ENCODE data around the gene ZNF407.

Gene ZNF407

DNA sequence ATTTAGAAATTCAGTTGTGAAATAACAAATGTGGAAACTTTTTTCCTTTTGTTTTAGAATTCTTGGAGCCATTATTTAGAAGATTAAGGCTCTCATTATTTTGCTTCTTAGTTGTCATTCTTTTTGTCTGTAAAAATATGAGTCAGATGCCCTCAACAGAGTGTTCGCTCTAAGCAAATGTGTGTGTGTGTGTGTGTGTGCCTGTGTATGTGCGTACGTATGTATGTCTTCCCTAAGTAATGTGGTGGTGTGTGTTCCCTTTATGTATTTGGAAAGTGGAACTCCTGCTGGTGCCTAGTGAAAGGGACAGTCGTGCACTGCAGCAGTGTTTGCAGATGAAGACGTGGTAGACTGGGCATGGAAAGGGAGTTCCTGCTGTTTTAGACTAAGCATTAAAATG, 27.5 kb downstream of the ZNF407 start:
- no peak for DNase-seq (ENCODE audit: low read depth in 3 of 3)

DNA sequence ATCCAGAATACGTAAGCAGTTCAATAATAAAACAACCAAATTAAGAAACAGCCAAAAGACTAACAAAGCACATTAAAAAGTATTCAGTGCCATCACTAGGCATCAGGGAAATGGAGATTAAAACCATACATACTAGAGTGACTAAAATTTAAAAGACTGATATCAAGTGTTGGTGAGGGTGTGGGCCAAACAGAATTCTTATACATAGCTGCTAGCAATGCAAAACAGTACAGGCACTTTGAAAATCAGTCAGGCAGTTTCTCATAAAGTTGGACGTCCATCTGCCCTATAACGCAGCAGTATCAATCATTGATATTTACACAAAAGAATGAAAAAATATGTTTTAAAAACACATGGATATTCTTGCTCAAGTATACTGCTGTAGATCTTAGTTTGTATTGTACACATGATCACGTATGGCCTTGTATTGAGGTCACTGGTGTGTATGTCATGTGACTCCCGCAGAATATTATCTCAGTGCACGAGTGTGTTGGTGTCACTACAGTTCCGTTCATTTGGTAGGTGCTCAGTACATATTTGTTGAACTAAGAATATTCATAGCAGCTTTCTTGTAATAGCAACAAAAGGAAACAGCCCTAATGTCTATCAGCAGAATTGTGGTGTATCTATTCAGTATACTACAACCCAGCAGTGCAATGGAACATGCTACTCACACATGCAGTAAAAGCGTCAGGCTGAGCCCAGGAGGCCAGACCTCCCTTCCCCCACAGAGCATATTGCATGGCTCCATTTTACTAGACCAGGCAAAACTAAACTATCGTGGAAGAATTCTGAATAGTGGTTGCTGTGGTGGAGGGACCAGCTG, 28.6 kb downstream of the ZNF407 start:
- DNase-seq (ENCODE audit: low read depth in 3 of 3) = no peak

DNA sequence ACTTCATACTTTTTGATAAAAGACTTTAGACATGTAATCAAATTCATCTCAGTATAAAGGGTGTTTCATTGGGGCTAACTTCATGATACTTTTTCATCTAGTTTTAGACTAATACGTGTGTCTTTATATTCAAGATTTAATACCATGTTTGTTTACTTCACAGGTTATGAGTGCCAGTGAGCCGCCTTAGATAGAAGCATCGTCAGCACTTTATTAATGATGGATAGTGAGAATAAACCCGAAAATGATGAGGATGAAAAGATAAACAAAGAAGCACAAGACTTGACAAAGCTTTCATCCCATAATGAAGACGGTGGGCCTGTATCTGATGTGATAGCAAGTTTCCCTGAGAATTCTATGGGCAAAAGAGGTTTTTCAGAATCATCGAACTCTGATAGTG, 33.1 kb downstream of the ZNF407 start:
- DNase-seq (ENCODE audit: low read depth in 3 of 3) = no peak

DNA sequence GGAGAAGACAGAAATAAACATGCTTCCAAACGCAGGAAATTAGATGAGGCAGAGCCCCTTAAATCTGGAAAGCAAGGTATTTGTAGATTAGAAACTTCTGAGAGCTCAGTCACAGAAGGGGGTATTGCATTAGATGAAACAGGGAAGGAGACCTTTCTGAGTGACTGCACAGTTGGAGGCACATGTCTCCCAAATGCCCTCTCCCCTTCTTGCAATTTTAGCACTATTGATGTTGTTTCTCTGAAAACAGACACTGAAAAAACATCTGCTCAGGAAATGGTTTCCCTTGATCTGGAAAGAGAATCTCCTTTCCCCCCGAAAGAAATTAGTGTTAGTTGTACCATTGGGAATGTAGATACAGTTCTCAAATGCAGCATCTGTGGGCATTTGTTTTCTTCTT, 33.5 kb downstream of the ZNF407 start:
- DNase-seq (ENCODE audit: low read depth in 3 of 3) = no peak

DNA sequence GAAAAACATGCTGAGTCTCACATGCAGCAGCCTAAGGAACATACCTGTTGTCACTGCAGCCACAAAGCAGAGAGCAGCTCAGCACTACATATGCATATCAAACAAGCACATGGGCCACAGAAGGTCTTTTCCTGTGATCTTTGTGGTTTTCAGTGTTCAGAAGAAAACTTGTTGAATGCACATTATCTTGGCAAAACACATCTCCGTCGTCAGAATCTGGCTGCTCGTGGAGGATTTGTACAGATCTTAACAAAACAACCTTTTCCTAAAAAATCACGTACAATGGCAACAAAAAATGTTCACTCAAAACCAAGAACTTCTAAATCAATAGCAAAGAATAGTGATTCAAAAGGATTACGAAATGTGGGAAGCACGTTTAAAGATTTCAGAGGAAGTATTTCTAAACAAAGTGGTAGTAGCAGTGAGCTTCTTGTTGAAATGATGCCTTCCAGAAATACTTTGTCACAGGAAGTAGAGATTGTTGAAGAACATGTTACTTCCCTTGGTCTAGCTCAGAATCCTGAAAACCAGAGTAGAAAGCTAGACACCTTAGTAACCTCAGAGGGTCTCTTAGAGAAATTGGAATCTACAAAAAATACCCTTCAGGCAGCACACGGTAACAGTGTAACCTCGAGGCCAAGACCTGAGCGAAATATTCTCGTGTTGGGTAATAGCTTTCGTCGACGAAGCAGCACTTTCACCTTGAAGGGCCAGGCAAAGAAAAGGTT, 34.1 kb downstream of the ZNF407 start:
- no peak for DNase-seq (ENCODE audit: low read depth in 3 of 3)

DNA sequence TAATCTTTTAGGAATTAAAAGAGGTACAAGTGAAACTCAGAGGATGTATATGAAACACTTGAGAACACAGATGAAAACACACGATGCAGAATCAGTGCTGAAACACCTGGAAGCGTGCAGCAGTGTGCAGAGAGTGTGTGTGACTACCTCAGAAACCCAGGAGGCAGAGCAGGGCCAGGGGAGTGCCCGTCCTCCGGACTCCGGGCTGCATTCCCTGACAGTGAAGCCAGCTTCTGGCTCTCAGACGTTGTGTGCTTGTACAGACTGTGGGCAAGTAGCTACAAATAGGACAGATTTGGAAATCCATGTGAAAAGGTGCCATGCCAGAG, 34.6 kb downstream of the ZNF407 start:
- no peak for DNase-seq (ENCODE audit: low read depth in 3 of 3)

DNA sequence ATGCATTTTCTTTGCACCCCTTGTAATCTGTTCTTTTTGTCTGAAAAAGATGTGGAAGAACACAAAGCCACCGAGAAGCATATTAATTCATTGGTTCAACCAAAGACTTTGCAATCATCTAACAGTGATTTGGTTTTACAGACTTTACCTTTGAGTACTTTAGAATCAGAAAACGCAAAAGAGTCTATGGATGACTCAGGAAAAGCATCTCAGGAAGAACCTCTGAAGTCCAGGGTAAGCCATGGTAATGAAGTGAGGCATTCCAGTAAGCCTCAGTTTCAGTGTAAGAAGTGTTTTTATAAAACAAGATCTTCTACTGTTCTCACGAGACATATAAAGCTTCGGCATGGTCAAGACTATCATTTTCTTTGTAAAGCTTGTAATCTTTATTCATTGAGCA, 35.2 kb downstream of the ZNF407 start:
- no peak for DNase-seq (ENCODE audit: low read depth in 3 of 3)

DNA sequence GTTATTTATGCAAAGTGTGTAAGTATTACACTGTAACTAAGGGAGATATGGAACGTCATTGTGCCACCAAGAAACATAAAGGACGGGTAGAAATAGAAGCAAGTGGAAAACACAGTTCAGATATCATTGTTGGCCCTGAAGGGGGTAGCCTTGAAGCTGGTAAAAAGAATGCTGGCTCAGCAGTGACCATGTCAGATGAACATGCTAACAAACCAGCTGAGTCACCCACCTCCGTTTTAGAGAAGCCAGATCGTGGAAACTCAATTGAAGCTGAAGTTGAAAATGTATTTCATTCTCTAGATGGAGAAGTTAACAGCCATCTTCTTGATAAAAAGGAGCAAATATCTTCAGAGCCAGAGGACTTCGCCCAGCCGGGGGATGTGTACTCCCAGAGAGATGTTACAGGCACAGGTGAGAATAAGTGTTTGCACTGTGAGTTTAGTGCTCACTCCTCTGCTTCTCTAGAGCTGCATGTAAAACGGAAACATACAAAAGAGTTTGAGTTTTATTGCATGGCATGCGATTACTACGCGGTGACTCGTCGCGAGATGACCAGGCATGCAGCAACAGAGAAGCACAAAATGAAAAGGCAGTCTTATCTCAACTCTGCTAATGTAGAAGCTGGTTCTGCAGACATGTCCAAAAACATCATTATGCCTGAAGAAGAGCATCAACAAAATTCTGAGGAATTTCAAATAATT, 36.1 kb downstream of the ZNF407 start:
- DNase-seq (ENCODE audit: low read depth in 3 of 3) = no peak

DNA sequence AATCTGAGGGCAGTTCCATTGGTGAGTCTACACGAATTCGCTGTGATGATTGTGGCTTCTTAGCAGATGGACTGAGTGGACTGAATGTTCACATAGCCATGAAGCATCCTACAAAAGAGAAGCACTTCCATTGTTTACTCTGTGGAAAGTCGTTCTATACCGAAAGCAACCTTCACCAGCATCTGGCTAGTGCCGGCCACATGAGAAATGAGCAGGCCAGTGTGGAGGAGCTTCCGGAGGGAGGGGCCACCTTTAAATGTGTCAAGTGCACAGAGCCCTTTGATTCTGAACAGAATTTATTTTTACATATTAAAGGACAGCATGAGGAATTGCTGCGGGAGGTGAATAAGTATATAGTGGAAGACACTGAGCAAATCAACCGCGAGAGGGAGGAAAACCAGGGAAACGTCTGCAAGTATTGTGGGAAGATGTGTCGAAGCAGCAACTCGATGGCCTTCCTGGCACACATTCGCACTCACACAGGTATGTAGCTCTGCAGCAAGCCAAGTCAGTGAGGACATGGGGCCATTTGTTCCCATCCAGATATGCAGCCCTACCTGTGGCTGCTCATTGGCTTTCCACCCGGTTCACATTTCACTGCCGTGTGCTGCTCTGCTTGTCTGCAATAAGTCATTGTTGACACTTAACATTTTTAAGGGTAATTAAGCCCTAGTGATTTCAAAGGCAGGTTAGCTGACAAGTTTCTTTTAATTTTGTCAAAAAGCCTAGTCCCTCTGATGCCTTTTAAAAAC, 37.7 kb downstream of the ZNF407 start:
- DNase-seq (ENCODE audit: low read depth in 3 of 3) = no peak

DNA sequence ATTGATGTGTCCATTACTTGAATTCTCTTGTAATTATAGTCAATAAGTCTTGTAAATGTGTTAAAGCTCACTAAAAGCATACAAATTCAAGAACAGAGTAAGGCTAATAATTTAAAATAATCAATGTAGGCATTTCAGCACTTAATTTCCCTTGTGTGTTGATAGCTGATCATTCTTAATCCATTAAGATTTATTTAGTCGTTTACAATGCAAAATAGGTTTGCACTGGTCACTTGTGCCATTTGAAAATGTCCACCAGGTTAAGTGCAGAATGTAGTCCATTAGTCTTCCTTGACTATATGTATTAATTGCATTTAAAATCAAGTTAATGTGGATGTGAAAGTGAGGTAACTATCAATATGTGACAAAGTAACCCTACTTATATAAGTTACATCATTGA, 39.4 kb downstream of the ZNF407 start:
- no peak for DNase-seq (ENCODE audit: low read depth in 3 of 3)

DNA sequence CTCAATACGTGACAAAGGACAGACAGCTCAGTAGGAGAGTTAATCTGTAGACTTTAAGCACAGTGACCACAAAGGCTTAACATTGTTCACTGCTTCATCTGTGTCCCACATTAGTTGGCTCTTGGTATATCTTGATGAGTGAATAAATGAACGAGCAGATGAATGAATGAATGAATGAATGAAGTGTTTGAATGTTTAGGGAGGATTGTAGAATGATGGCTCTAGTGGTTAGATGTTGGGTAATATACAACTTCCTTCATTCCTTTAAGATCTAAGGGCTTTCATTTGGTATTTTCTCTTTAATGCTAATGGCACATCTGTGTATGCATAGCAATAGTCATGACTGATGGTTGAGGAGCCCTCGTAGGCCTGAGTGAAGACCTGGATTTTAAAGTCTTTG, 40.5 kb downstream of the ZNF407 start:
- DNase-seq (ENCODE audit: low read depth in 3 of 3) = no peak

DNA sequence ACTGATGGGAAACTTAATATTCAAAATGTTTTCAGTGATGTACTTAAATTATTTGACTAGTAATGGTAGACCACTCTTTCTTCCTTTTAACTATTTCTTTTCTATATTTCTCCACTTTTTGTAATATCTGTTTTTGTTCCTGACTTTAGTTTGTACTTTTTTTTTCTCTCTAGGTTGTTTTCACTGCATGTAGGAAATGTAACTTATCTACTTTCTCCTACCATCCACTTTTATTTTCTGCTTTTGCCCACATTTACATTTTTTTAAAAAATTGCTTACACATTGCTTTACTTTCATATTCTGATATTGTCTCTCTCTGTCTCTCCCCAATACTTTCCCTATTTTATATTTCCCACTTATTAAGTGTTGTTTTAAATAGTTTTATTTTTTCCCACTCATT, 47.0 kb downstream of the ZNF407 start:
- DNase-seq (ENCODE audit: low read depth in 3 of 3) = no peak

DNA sequence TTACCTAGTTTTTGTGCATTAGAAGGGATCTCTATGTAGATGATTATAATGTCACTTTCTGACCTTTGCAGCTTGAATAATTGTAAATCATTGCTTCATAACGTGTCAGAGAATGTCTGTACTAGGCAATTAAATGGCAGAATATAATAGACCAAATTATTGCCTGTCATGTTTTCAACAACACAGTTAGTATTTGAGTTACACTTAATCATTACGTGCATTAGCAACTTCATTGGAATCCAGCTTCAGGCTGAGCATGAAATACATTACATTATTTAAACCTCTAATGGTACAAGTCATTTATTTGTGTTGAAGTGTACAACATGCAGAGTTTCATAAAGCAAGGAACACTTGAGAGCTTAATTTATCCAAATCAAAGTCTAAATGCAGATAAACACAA, 48.0 kb downstream of the ZNF407 start:
- DNase-seq (ENCODE audit: low read depth in 3 of 3) = no peak

DNA sequence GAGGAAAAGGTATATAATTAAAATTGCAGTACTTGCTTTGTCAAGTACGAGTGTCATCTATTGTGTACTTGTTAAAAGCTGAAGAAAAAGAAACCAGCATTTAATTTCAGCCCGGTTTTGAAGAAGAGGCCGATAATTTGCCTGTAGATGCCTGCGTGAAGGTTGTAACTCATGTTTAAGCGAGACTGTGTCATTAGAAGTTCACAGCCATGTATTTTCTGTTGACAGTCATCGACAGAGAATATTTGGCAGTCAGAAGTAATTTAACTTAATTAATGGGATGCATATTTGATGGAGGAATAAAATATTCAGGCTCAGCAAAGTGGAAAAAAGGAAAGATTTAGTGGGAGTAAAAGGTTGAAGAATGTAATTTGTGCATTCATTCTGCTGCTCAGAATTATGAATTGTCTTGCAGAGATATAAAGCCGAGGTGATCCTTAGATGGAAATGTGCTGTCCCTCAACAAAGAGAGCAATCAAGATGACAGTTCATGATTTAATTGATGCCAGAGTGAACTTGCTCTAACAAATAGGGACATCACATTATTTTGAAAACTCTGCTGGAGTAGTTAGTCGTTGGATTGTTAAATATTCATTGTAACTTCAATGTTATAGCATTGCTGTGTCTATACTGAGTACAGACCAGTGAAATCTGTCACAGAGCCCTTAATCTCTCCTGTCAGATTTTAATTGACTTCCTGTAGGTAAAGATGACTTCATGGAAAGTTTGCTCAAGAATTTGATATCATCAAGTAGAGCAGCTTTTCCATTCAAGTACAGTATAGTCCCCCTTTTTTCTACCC, 53.9 kb downstream of the ZNF407 start:
- DNase-seq (ENCODE audit: low read depth in 3 of 3) = no peak

DNA sequence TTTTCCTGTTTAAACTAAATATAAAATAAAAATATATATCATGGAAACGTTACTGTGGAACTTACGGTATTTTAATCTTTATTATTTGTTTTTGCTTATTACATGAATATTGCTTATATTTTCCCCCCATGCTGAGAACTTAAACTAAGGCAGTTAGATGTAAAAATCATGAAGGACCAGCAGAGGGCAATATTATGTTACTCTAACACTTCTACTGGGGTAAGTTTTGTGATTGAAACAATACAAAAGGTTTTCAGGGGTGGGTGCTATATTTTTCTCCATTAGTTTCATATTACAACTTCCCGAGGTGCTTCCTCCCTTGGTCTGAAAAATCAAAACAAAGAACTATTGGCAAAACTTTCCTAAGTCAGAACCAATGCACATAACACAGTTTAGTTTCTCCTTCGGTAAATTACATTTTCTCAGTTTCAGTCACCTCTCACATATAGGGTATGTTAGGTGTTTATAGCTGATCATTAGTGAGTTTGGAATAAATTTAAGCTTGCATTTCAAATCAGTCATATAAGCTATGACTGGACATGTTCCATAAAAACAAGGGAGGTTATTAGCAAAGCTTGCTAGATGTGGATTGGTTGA, 54.8 kb downstream of the ZNF407 start:
- DNase-seq (ENCODE audit: low read depth in 3 of 3) = no peak

DNA sequence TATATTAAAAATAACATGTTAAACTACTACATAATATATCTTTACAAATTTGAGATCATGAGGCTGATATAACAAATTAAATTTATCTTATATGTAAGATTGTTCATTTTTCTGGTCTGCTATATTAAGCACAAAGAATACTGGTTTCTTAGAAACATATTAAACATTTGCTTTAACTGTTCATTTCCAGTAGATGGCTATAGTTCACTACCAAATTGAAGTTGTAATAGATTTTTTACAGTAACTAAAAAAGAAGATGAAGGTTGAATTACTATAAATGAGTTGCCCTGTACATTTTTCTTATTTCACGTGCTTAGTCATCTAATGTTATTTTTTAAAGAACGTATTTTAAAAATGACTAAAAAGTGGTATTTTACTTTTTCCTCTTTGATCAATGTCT, 57.0 kb downstream of the ZNF407 start:
- DNase-seq (ENCODE audit: low read depth in 3 of 3) = no peak

DNA sequence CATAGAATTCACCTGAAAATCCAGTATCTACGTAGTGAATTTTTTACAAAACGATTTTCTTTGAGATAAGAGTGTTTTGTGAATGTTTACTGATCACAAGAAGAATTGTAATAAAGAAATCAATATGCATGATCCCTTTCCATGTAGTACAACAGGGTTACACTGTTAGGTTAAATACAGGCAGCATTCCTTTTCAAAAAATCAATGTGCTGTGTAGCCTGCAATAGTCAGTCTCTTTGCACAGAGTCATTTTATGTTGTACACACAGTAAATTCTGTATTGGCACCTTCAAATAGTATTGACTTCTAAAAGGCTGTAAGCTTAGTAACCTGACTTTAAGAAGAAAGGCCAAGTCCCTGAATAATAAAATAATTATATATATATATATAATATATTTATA, 63.3 kb downstream of the ZNF407 start:
- no peak for DNase-seq (ENCODE audit: low read depth in 3 of 3)

DNA sequence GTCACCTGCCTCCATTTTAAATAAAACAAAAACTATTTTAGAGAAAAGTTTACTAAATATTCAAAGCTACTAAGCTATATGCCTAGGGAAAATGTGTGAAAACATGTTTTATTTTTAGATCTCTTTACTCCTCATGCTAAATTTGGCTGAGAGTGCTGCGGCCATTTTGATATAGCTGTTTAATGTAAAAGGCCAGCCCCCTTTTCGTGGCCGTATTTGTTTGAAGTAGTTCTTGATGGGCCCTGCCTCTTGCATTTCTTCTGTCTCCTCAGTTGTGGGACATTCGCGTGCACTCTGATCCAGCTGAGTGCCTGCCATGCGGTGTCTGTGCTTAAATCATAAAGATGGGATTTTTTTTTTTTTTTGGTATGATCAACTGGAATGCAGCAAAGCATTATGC, 64.0 kb downstream of the ZNF407 start:
- no peak for DNase-seq (ENCODE audit: low read depth in 3 of 3)

DNA sequence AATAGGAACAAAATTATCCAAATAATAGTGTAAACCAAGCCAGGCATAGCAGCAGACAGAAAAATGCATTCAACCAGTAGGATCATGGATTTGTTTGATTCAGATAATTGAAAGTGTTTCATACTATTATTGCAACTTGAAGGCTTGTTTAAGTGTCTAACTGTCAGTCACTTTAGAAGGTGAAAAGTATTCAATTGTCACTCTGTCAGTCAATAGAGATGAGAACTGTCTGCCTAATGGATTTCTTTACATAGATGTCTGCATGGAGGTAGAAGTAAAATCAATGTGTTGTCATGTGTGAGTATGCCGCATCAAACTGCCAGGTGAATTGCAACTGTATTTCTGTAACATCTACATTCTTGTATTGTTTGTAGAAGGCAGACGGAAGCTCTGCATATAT, 65.0 kb downstream of the ZNF407 start:
- no peak for DNase-seq (ENCODE audit: low read depth in 3 of 3)

DNA sequence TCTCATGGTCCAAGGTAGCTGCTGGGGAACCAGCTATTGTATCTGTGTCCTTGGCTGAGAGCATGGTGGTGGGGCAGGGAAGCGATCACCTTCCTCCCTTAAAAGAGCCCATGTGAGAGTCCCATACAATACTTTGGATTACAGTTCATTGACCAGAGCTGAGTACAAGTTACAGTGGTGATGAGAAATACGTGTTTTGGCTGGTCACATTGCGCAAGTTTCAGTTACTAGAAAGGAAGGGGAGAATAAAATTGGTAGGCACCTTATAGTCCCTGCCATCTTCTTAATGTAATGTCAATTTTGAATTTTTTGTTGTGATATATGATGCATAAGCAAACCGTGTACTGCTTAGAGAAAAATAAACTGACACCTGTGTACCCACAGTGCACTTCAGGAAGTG, 67.7 kb downstream of the ZNF407 start:
- DNase-seq (ENCODE audit: low read depth in 3 of 3) = no peak

DNA sequence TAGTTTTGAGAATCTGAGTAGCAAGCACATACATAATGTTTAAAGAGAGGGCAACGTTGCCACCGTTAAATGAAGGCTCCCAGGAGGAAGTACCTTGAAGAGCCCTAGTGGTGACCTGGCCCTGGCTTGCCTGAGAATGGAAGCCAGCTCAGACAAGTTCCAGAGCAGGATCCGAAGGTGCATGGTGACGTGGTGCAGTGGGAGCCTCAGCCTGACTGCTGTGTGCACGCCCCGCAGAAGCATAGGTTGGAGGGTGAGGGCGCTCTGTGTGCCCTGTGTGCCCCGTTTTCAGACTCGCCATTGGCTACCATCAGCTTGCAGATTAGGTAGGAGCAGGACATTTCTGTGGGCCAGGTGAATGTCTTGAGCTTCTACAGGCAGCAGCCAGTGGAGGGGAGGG, 68.2 kb downstream of the ZNF407 start:
- no peak for DNase-seq (ENCODE audit: low read depth in 3 of 3)
